ENCODE results near the gene SYNPR.

- TF ChIP-seq CTCF (IDR thresholded peaks at IDR 0.05): no peak
- no peak for TF ChIP-seq POLR2A (IDR thresholded peaks at IDR 0.05)
- TF ChIP-seq EP300 (IDR thresholded peaks at IDR 0.05): no peak
Measured at GRCh38 chr3:63555767-63556166, 277.7 kb downstream of the SYNPR start.
